CD14-positive monocyte (primary cell): Measurements from ENCODE around the gene KIAA0408. TPM values are rescaled to one million over a fixed set of nuclear protein-coding genes. Genes with fewer than 3 reads are reported as not detected.

Source experiments
- DNase-seq, 3 donors: peaks; one replicate each; pipeline ENCODE4 v3.0.0-alpha.2; 2011 to 2022
- H2AFZ ChIP-seq: 2 replicates; pipeline ENCODE4 v1.6.0; 2012; ENCODE audit warnings: mild to moderate bottlenecking, low read depth, low read length, inconsistent platforms; ENCODE audit not compliant: insufficient read depth, poor library complexity, severe bottlenecking
- H3K27ac ChIP-seq, 2 donors: 1 replicate in 1 of 2; 2 replicates in 1 of 2; pipeline ENCODE4 v1.5.1; 2012 to 2013; ENCODE audit warnings: low read length in 2 of 2, control low read depth in 1 of 2, inconsistent platforms in 1 of 2, low read depth in 1 of 2, mild to moderate bottlenecking in 1 of 2
- H3K27me3 ChIP-seq, 2 donors: one replicate each; pipeline versions ENCODE4 v1.6.0 to v1.6.1; 2011 to 2013; ENCODE audit warnings: low read length in 2 of 2; ENCODE audit not compliant: control insufficient read depth in 2 of 2, insufficient read depth in 2 of 2
- H3K36me3 ChIP-seq, 2 donors: replicated peaks in 1 of 2; 1 replicate in 1 of 2; 2 replicates in 1 of 2; pipeline versions ENCODE4 v1.5.1 to v1.6.1; 2012 to 2013; ENCODE audit warnings: low read length in 2 of 2, control low read depth in 1 of 2, inconsistent platforms in 1 of 2, mild to moderate bottlenecking in 1 of 2; ENCODE audit not compliant: insufficient read depth in 2 of 2, control insufficient read depth in 1 of 2
- H3K4me1 ChIP-seq, 2 donors: 1 replicate in 1 of 2; 2 replicates in 1 of 2; pipeline versions ENCODE4 v1.5.1 to v1.6.1; 2012 to 2013; ENCODE audit warnings: low read length in 2 of 2, control low read depth in 1 of 2, inconsistent platforms in 1 of 2, mild to moderate bottlenecking in 1 of 2, moderate library complexity in 1 of 2; ENCODE audit not compliant: insufficient read depth in 2 of 2, control insufficient read depth in 1 of 2
- H3K4me2 ChIP-seq: replicated peaks from 2 replicates; pipeline ENCODE3; 2012; ENCODE audit warnings: low read length, moderate library complexity, mild to moderate bottlenecking; ENCODE audit not compliant: poor library complexity, severe bottlenecking; ENCODE audit errors: extremely low read depth
- H3K4me3 ChIP-seq, 3 experiments: fragments of 200-600 bp in 1 of 3; sonication (generic) in 1 of 3; replicated peaks in 1 of 3; 1 replicate in 2 of 3; 2 replicates in 1 of 3; pipeline ENCODE4 v1.5.1; 2011 to 2013; ENCODE audit warnings: low read length in 3 of 3, mild to moderate bottlenecking in 3 of 3, control low read depth in 2 of 3, low read depth in 2 of 3, inconsistent platforms in 1 of 3, moderate library complexity in 1 of 3
- H3K79me2 ChIP-seq: 2 replicates; pipeline ENCODE4 v1.6.0; 2012; ENCODE audit warnings: mild to moderate bottlenecking, control low read depth, inconsistent platforms, low read length, moderate library complexity; ENCODE audit not compliant: insufficient read depth
- H3K9ac ChIP-seq: 2 replicates; pipeline ENCODE4 v1.6.0; 2017; ENCODE audit warnings: low read length, mild to moderate bottlenecking; ENCODE audit not compliant: insufficient read depth, poor library complexity, severe bottlenecking
- H3K9me3 ChIP-seq, 2 donors: replicated peaks in 1 of 2; 1 replicate in 1 of 2; 2 replicates in 1 of 2; pipeline versions ENCODE4 v1.5.1 to v1.6.1; 2012 to 2013; ENCODE audit warnings: low read length in 2 of 2, control low read depth in 1 of 2; ENCODE audit not compliant: control insufficient read depth in 1 of 2, insufficient read depth in 1 of 2
- H4K20me1 ChIP-seq: 2 replicates; pipeline ENCODE4 v1.6.0; 2012; ENCODE audit warnings: mild to moderate bottlenecking, low read length, control low read depth, moderate library complexity; ENCODE audit not compliant: insufficient read depth
- H3K27ac Mint-ChIP-seq, 7 donors: one replicate each; pipeline ENCODE4 v1.8.0; 2020; ENCODE audit warnings: mild to moderate bottlenecking in 7 of 7, mixed read lengths in 7 of 7, moderate library complexity in 6 of 7, inconsistent platforms in 2 of 7
- H3K27me3 Mint-ChIP-seq, 3 donors: one replicate each; pipeline ENCODE4 v1.8.0; 2021 to 2022; ENCODE audit warnings: low read depth in 3 of 3, mild to moderate bottlenecking in 3 of 3, mixed read lengths in 3 of 3, moderate library complexity in 3 of 3, inconsistent platforms in 1 of 3
- H3K36me3 Mint-ChIP-seq, 2 donors: one replicate each; pipeline ENCODE4 v1.8.0; 2020; ENCODE audit warnings: mixed read lengths in 2 of 2, inconsistent platforms in 1 of 2, mild to moderate bottlenecking in 1 of 2
- H3K4me1 Mint-ChIP-seq: one replicate; pipeline ENCODE4 v1.8.0; 2020; ENCODE audit warnings: mild to moderate bottlenecking, mixed read lengths
- H3K4me3 Mint-ChIP-seq, 2 donors: one replicate each; pipeline ENCODE4 v1.8.0; 2020; ENCODE audit warnings: mild to moderate bottlenecking in 2 of 2, mixed read lengths in 2 of 2, moderate library complexity in 1 of 2
- H3K9me3 Mint-ChIP-seq, 7 donors: one replicate each; pipeline ENCODE4 v1.8.0; 2020 to 2022; ENCODE audit warnings: mixed read lengths in 7 of 7, mild to moderate bottlenecking in 6 of 7, moderate library complexity in 6 of 7, inconsistent platforms in 2 of 7
- CTCF ChIP-seq: fragments of 200-600 bp; IDR thresholded peaks from one replicate; pipeline ENCODE4 v1.8.0; 2022; ENCODE audit warnings: antibody characterized with exemption, mild to moderate bottlenecking
- WGBS: methylation state at CpG from one replicate; pipeline ENCODE4 v1.1.5; 2013; ENCODE audit warnings: missing lambda C conversion rate; ENCODE audit not compliant: insufficient coverage; 5-methylcytosine and 5-hydroxymethylcytosine counted together
- intact Hi-C, 2 donors: fragments of 100-400 bp; cut with micrococcal nuclease; formaldehyde crosslinking; loops; one replicate each; pipeline versions ENCODE4 v1.15.0 to v1.15.1; 2023
- polyA plus RNA-seq, 3 donors: library from polyadenylated mRNA; depleted of rRNA in 1 of 3; unstranded in 2 of 3; stranded (reverse) in 1 of 3; fragments of 300-500 nt in 2 of 3; fragments of >200 nt in 1 of 3; fragmentation: Illumina TruSeq in 2 of 3; gene quantifications; 1 replicate in 2 of 3; 2 replicates in 1 of 3; pipeline ENCODE4 v1.2.3, GENCODE V29; 2012 to 2021

The KIAA0408 gene
- polyA plus RNA-seq, 3 donors: 0.03 TPM; not detected in 2

- H3K27ac Mint-ChIP-seq: no peak overlapping the region
- Histone ChIP-seq H4K20me1 (no peaks in the 10 kb centered on the region), H3K27me3 (no peaks in the 10 kb centered on the region), H3K36me3 (no peaks in the 10 kb centered on the region), H3K9me3 (no peaks in the 10 kb centered on the region), H3K9ac (no peak overlapping the region), H3K27ac (no peak overlapping the region), H2AFZ (no peak overlapping the region), H3K4me2 (no peak overlapping the region), H3K4me3 (no peak overlapping the region), H3K79me2 (no peaks in the 10 kb centered on the region), H3K4me1 (peaks cover 4% of the 10 kb centered on the region in 2 donors)
- peaks cover 7% of the 10 kb centered on the region for H3K4me1 Mint-ChIP-seq
- intact Hi-C loops: loop anchor here in 1 of 2 donors (10.0 kb wide), 1 partner anchor 63 kb away; the partner anchor contains the start of gene MTCL3
- H3K4me3 Mint-ChIP-seq: no peak overlapping the region
- no peaks in the 10 kb centered on the region for H3K36me3 Mint-ChIP-seq
- no peak for TF ChIP-seq CTCF
- no peaks in the 10 kb centered on the region for H3K9me3 Mint-ChIP-seq
- H3K27me3 Mint-ChIP-seq: peaks cover 0 to 5% (median 2%) of the 10 kb centered on the region in 3 donors
- WGBS: 100% methylated on average over 2 of the region's 3 CpGs
- no peak for DNase-seq
Measured at GRCh38 chr6:127451388-127451787, 7.8 kb downstream of the KIAA0408 start.

- peaks cover 2% of the 10 kb centered on the region for H3K4me1 Mint-ChIP-seq
- H3K4me2 ChIP-seq: no peak overlapping the region
- no peaks in the 10 kb centered on the region for H3K79me2 ChIP-seq
- no peak for DNase-seq
- H3K9me3 ChIP-seq: no peaks in the 10 kb centered on the region
- H3K4me3 Mint-ChIP-seq: no peak overlapping the region
- no peak for TF ChIP-seq CTCF
- no peaks in the 10 kb centered on the region for H4K20me1 ChIP-seq
- no peaks in the 10 kb centered on the region for H3K36me3 Mint-ChIP-seq
- peaks cover 2 to 5% (median 4%) of the 10 kb centered on the region in 3 donors for H3K27me3 Mint-ChIP-seq
- no peaks in the 10 kb centered on the region for H3K4me1 ChIP-seq
- intact Hi-C loops: no loop called here
- no peak overlapping the region for H3K9ac ChIP-seq
- H3K36me3 ChIP-seq: no peaks in the 10 kb centered on the region
- H3K27ac ChIP-seq: no peak overlapping the region
- no peaks in the 10 kb centered on the region for H3K9me3 Mint-ChIP-seq
- H3K27ac Mint-ChIP-seq: no peak overlapping the region
- no peak overlapping the region for H2AFZ ChIP-seq
- no peaks in the 10 kb centered on the region for H3K27me3 ChIP-seq
- H3K4me3 ChIP-seq: no peak overlapping the region
Measured at GRCh38 chr6:127447780-127448179, 11.4 kb downstream of the KIAA0408 start.
